GM19467 (cell line): ENCODE measurements around the gene ZBTB4.

Source experiments
- ATAC-seq: cut with Tn5 transposase; IDR thresholded peaks from one replicate; pipeline ENCODE4 v1.9.1; 2021; ENCODE audit warnings: mild to moderate bottlenecking, moderate library complexity; ENCODE audit not compliant: unreplicated experiment

Gene ZBTB4

GRCh38 chr17:7479213-7480088, at the start of gene ZBTB4:
Gene ZBTB4, minus strand, starts transcription at chr17:7479631. Its CDS starts 12,830 bp downstream, at chr17:7466801.
- no peak for ATAC-seq

GRCh38 chr17:7528842-7529241, 49.4 kb upstream of the ZBTB4 start:
- ATAC-seq = no peak

GRCh38 chr17:7523033-7523432, 43.6 kb upstream of the ZBTB4 start:
- ATAC-seq = no peak

- ATAC-seq = no peak
Measured at GRCh38 chr17:7515911-7516610, 36.6 kb upstream of the ZBTB4 start.

- ATAC-seq = no peak
Measured at GRCh38 chr17:7513850-7514419, 34.5 kb upstream of the ZBTB4 start.

- no peak for ATAC-seq
Measured at GRCh38 chr17:7512824-7513540, 33.6 kb upstream of the ZBTB4 start.

GRCh38 chr17:7512105-7512504, 32.7 kb upstream of the ZBTB4 start:
- no peak for ATAC-seq

- ATAC-seq = no peak
Measured at GRCh38 chr17:7511108-7511507, 31.7 kb upstream of the ZBTB4 start.

- ATAC-seq = no peak
Measured at GRCh38 chr17:7509937-7510336, 30.5 kb upstream of the ZBTB4 start.

- ATAC-seq = no peak
Measured at GRCh38 chr17:7508846-7509245, 29.4 kb upstream of the ZBTB4 start.

- ATAC-seq = no peak
Measured at GRCh38 chr17:7508145-7508544, 28.7 kb upstream of the ZBTB4 start.

- ATAC-seq = no peak
Measured at GRCh38 chr17:7503521-7503920, 24.1 kb upstream of the ZBTB4 start.

GRCh38 chr17:7502987-7503386, 23.6 kb upstream of the ZBTB4 start:
- ATAC-seq = no peak

GRCh38 chr17:7502171-7502847, 22.9 kb upstream of the ZBTB4 start:
- ATAC-seq = no peak

GRCh38 chr17:7501729-7502128, 22.3 kb upstream of the ZBTB4 start:
- no peak for ATAC-seq

GRCh38 chr17:7499161-7499560, 19.7 kb upstream of the ZBTB4 start:
- ATAC-seq = no peak

GRCh38 chr17:7497636-7498035, 18.2 kb upstream of the ZBTB4 start:
- ATAC-seq = no peak

- no peak for ATAC-seq
Measured at GRCh38 chr17:7497228-7497627, 17.8 kb upstream of the ZBTB4 start.

- ATAC-seq = no peak
Measured at GRCh38 chr17:7496470-7497183, 17.2 kb upstream of the ZBTB4 start.

- ATAC-seq = no peak
Measured at GRCh38 chr17:7495906-7496434, 16.5 kb upstream of the ZBTB4 start.
